Measurements from ENCODE around the gene DAGLA.

DNA sequence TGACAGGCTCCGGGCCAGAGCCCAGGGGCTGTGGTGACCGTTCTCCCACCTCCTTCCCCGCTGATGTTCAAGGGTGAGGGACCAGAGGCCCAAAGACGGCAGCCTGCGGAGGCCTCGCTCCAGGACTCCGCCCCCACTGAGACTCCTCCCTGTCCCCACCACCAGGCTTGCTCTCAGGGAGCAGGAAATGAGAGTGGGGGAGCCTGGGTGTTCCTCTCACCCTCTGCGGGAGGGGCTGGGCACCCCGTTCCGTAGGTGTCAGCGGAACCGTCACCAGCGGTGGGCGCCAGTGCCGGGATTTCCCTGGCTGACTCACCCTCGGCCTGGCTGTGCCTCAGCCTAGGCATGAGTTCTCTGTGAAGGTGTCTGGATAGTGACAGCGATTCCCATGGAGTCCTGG is 15.7 kb downstream of the DAGLA start:
- TF ChIP-seq, protein P1, sequence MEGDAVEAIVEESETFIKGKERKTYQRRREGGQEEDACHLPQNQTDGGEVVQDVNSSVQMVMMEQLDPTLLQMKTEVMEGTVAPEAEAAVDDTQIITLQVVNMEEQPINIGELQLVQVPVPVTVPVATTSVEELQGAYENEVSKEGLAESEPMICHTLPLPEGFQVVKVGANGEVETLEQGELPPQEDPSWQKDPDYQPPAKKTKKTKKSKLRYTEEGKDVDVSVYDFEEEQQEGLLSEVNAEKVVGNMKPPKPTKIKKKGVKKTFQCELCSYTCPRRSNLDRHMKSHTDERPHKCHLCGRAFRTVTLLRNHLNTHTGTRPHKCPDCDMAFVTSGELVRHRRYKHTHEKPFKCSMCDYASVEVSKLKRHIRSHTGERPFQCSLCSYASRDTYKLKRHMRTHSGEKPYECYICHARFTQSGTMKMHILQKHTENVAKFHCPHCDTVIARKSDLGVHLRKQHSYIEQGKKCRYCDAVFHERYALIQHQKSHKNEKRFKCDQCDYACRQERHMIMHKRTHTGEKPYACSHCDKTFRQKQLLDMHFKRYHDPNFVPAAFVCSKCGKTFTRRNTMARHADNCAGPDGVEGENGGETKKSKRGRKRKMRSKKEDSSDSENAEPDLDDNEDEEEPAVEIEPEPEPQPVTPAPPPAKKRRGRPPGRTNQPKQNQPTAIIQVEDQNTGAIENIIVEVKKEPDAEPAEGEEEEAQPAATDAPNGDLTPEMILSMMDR (IDR thresholded peaks at IDR 0.05): peak in 2 of 4 experiments; percentile 32 to 33
- TF ChIP-seq POLR2AphosphoS5 (IDR thresholded peaks at IDR 0.05): peak; percentile 75
- TF ChIP-seq EP300 (IDR thresholded peaks at IDR 0.05): no peak

All from gastroesophageal sphincter (tissue), 3 donors.